Coronary artery (tissue), 2 donors: ENCODE results near the gene SUCLG2.

Experiments used
- DNase-seq: peaks from one replicate; pipeline ENCODE4 v3.0.0-alpha.2; 2017; ENCODE audit warnings: low spot score
- H3K27ac ChIP-seq, 2 donors: fragments of 200-600 bp; sonication (generic); one replicate each; pipeline ENCODE4 v1.5.1; 2016 to 2019
- H3K4me3 ChIP-seq: fragments of 200-600 bp; sonication (generic); 2 replicates; pipeline ENCODE4 v1.5.1; 2016; ENCODE audit warnings: mild to moderate bottlenecking, moderate library complexity
- CTCF ChIP-seq: fragments of 200-600 bp; sonication (generic); IDR thresholded peaks from one replicate; pipeline ENCODE4 v1.5.1; 2019; ENCODE audit warnings: antibody characterized with exemption

The SUCLG2 gene

GRCh38 chr3:67349551-67350174 lies 304.7 kb downstream of the SUCLG2 start:
- H3K4me3 ChIP-seq, result no peak overlapping the region
- no peak for TF ChIP-seq CTCF
- no peak overlapping the region for H3K27ac ChIP-seq
- DNase-seq, result no peak

- Histone ChIP-seq H3K4me3 (no peak overlapping the region), H3K27ac (no peak overlapping the region)
- no peak for DNase-seq
- TF ChIP-seq CTCF, result no peak
Observed at GRCh38 chr3:67346081-67346480, 308.3 kb downstream of the SUCLG2 start.

GRCh38 chr3:67335813-67336212 lies 318.6 kb downstream of the SUCLG2 start:
- TF ChIP-seq CTCF, result no peak

GRCh38 chr3:67334588-67334987 lies 319.8 kb downstream of the SUCLG2 start:
- no peak for TF ChIP-seq CTCF
- Histone ChIP-seq H3K27ac (no peak overlapping the region), H3K4me3 (no peak overlapping the region)
- DNase-seq, result no peak

More at GRCh38 chr3:67335813-67336212, 318.6 kb downstream of the SUCLG2 start:
- H3K4me3 ChIP-seq, result no peak overlapping the region
- DNase-seq, result no peak
- no peak overlapping the region for H3K27ac ChIP-seq

- no peak for TF ChIP-seq CTCF
- DNase-seq, result no peak
- Histone ChIP-seq H3K4me3 (no peak overlapping the region), H3K27ac (no peak overlapping the region)
Observed at GRCh38 chr3:67329358-67329757, 325.1 kb downstream of the SUCLG2 start.

GRCh38 chr3:67327582-67327981 lies 326.8 kb downstream of the SUCLG2 start:
- Histone ChIP-seq H3K4me3 (no peak overlapping the region), H3K27ac (no peak overlapping the region)
- no peak for DNase-seq
- no peak for TF ChIP-seq CTCF

GRCh38 chr3:67325231-67325630 lies 329.2 kb downstream of the SUCLG2 start:
- H3K4me3 ChIP-seq, result no peak overlapping the region
- no peak for DNase-seq
- TF ChIP-seq CTCF, result no peak

More at GRCh38 chr3:67325231-67325630, 329.2 kb downstream of the SUCLG2 start:
- H3K27ac ChIP-seq, result no peak overlapping the region
